K562 (cell line): ENCODE results near the gene HOXD12.

Source experiments
- CREM ChIP-seq: IDR thresholded peaks from 2 replicates; pipeline ENCODE4 v1.6.1; 2014; ENCODE audit warnings: antibody characterized with exemption, low read depth
- CTBP1 ChIP-seq: fragments of 450-650 bp; IDR thresholded peaks from 2 replicates; pipeline ENCODE4 v1.6.1; 2016; ENCODE audit warnings: borderline replicate concordance
- CTCF ChIP-seq, 3 experiments: IDR thresholded peaks in 2 of 3; conservative IDR thresholded peaks in 1 of 3; 2 replicates each; pipeline ENCODE4 v1.5.1; 2011 to 2012; ENCODE audit warnings: low read length in 3 of 3, mild to moderate bottlenecking in 3 of 3, control low read depth in 2 of 3, improper control_type of control experiment in 1 of 3, inconsistent platforms in 1 of 3, low read depth in 1 of 3, mixed read lengths in 1 of 3, moderate library complexity in 1 of 3; ENCODE audit not compliant: insufficient read depth in 2 of 3
- EZH2 ChIP-seq: IDR thresholded peaks from 2 replicates; pipeline ENCODE4 v1.6.1; 2012; ENCODE audit warnings: low read depth, mild to moderate bottlenecking, inconsistent platforms, low read length, borderline replicate concordance
- NR2C1 ChIP-seq, 2 experiments: fragments of 450-650 bp; IDR thresholded peaks; 2 replicates each; pipeline ENCODE4 v1.6.1; 2017; ENCODE audit warnings: mild to moderate bottlenecking in 2 of 2, antibody characterized with exemption in 1 of 2, inconsistent platforms in 1 of 2, missing compliant biosample characterization in 1 of 2, missing genetic modification characterization in 1 of 2
- POLR2A ChIP-seq: fragments of 450-650 bp; conservative IDR thresholded peaks from 2 replicates; pipeline ENCODE4 v1.6.1; 2016
- RAD21 ChIP-seq, 2 experiments: fragments of 250-450 bp in 1 of 2; fragments of 450-650 bp in 1 of 2; sonication (Bioruptor Pico) in 1 of 2; formaldehyde crosslinking in 1 of 2; IDR thresholded peaks in 1 of 2; conservative IDR thresholded peaks in 1 of 2; 2 replicates each; pipeline versions ENCODE4 v1.4.0 to v1.8.0; 2020 to 2022; ENCODE audit warnings: mild to moderate bottlenecking in 2 of 2, moderate library complexity in 1 of 2
- ZNF282 ChIP-seq: sonication (generic); formaldehyde crosslinking; IDR thresholded peaks from 2 replicates; pipeline ENCODE4 v1.8.1; 2023; ENCODE audit warnings: missing genetic modification reagents

- TF ChIP-seq EZH2 (no peak), CREM (no peak), CTBP1 (no peak), CTCF (IDR thresholded peaks at IDR 0.05 in 2 of 3, conservative IDR thresholded peaks at IDR 0.05 in 1 of 3; ENCODE audit: insufficient read depth in 2 of 3, low read depth in 1 of 3, low read length in 3 of 3) (no peak), POLR2A (no peak), ZNF282 (CRISPR knock-in tag) (no peak), NR2C1 (IDR thresholded peaks at IDR 0.05) (no peak), NR2C1 (tag; IDR thresholded peaks at IDR 0.05) (no peak), RAD21 (CRISPR knock-in tag; conservative IDR thresholded peaks at IDR 0.05 in 1 of 2, IDR thresholded peaks at IDR 0.05 in 1 of 2) (no peak)
Observed at GRCh38 chr2:176105730-176106580, 6.4 kb downstream of the HOXD12 start.
